SU-DHL-6 (cell line): ENCODE data around the gene ACCSL.

Experiments
- H2AFZ ChIP-seq: fragments of 200-600 bp; sonication (generic); 2 replicates; pipeline ENCODE4 v1.6.1; 2014; ENCODE audit warnings: low read depth, mild to moderate bottlenecking, moderate library complexity, mixed read lengths, antibody characterized with exemption, low read length; ENCODE audit not compliant: severe bottlenecking
- H3F3A ChIP-seq: fragments of 200-600 bp; shearing (Covaris generic); 2 replicates; pipeline ENCODE4 v1.6.0; 2016; ENCODE audit warnings: antibody characterized with exemption, mild to moderate bottlenecking; ENCODE audit not compliant: insufficient read depth
- H3K27ac ChIP-seq: fragments of 200-600 bp; sonication (generic); 2 replicates; pipeline ENCODE4 v1.5.1; 2016; ENCODE audit warnings: low read depth, mild to moderate bottlenecking, low read length, moderate library complexity, mixed read lengths
- H3K27me3 ChIP-seq: fragments of 200-600 bp; sonication (generic), shearing (Covaris generic); 2 replicates; pipeline ENCODE4 v1.6.0; 2014; ENCODE audit warnings: mild to moderate bottlenecking, low read length
- H3K36me3 ChIP-seq: fragments of 200-600 bp; sonication (generic); 2 replicates; pipeline ENCODE4 v1.6.1; 2014; ENCODE audit warnings: mild to moderate bottlenecking, low read length, mixed read lengths
- H3K4me2 ChIP-seq: fragments of 300-600, 200-600 bp; shearing (Covaris generic), sonication (generic); 2 replicates; pipeline ENCODE4 v1.6.0; 2014; ENCODE audit warnings: low read length, low read depth, mild to moderate bottlenecking; ENCODE audit not compliant: poor library complexity, severe bottlenecking
- H3K4me3 ChIP-seq: fragments of 200-600 bp; sonication (generic); 2 replicates; pipeline ENCODE4 v1.5.1; 2014; ENCODE audit warnings: antibody characterized with exemption, low read length, mild to moderate bottlenecking, mixed read lengths; ENCODE audit not compliant: insufficient read depth, poor library complexity, severe bottlenecking
- H3K79me2 ChIP-seq: fragments of 200-600 bp; sonication (generic); 2 replicates; pipeline ENCODE4 v1.6.1; 2014; ENCODE audit warnings: mild to moderate bottlenecking, low read length, moderate library complexity; ENCODE audit not compliant: insufficient read depth
- H3K9ac ChIP-seq: fragments of 200-600 bp; sonication (generic); 2 replicates; pipeline ENCODE4 v1.7.0; 2014; ENCODE audit warnings: mild to moderate bottlenecking, low read length
- H3K9me2 ChIP-seq: fragments of 200-600 bp; sonication (generic); replicated peaks from 2 replicates; pipeline ENCODE4 v1.6.1; 2014; ENCODE audit warnings: low read length; ENCODE audit not compliant: insufficient read depth
- H3K9me3 ChIP-seq: fragments of 200-600 bp; sonication (generic); 2 replicates; pipeline ENCODE4 v1.6.1; 2014; ENCODE audit warnings: low read length, mixed read lengths; ENCODE audit not compliant: insufficient read depth
- H4K20me1 ChIP-seq: fragments of 200-600 bp; sonication (generic); 2 replicates; pipeline ENCODE4 v1.6.1; 2014; ENCODE audit warnings: low read depth, mild to moderate bottlenecking, antibody characterized with exemption, low read length, moderate library complexity, mixed read lengths
- EZH2phosphoT487 ChIP-seq: fragments of 200-600 bp; sonication (generic), shearing (Covaris generic); conservative IDR thresholded peaks from 2 replicates; pipeline ENCODE4 v1.6.1; 2018; ENCODE audit warnings: mild to moderate bottlenecking, antibody characterized with exemption, low read length, moderate library complexity, mixed read lengths
- TF ChIP-seq, protein P1 (sequence below): fragments of 200-600 bp; sonication (generic); IDR thresholded peaks from one replicate; pipeline ENCODE4 v1.5.1; 2017; ENCODE audit warnings: antibody characterized with exemption, mild to moderate bottlenecking, low read length, moderate library complexity; ENCODE audit not compliant: insufficient read depth, poor library complexity, severe bottlenecking

The ACCSL gene

GRCh38 chr11:44065161-44065661 lies 17.4 kb downstream of the ACCSL start:
- Histone ChIP-seq H3K79me2 (no peaks in the 10 kb centered on the region), H3F3A (no peaks in the 10 kb centered on the region), H3K4me3 (peak overlapping the region; percentile 38), H3K9me2 (no peaks in the 10 kb centered on the region), H3K27ac (no peak overlapping the region), H3K9me3 (no peaks in the 10 kb centered on the region), H3K9ac (peak overlapping the region; percentile 52), H3K27me3 (no peaks in the 10 kb centered on the region), H3K4me2 (peak overlapping the region; percentile 58), H4K20me1 (no peaks in the 10 kb centered on the region), H2AFZ (peak overlapping the region; percentile 89), H3K36me3 (no peaks in the 10 kb centered on the region)
- TF ChIP-seq, protein P1, sequence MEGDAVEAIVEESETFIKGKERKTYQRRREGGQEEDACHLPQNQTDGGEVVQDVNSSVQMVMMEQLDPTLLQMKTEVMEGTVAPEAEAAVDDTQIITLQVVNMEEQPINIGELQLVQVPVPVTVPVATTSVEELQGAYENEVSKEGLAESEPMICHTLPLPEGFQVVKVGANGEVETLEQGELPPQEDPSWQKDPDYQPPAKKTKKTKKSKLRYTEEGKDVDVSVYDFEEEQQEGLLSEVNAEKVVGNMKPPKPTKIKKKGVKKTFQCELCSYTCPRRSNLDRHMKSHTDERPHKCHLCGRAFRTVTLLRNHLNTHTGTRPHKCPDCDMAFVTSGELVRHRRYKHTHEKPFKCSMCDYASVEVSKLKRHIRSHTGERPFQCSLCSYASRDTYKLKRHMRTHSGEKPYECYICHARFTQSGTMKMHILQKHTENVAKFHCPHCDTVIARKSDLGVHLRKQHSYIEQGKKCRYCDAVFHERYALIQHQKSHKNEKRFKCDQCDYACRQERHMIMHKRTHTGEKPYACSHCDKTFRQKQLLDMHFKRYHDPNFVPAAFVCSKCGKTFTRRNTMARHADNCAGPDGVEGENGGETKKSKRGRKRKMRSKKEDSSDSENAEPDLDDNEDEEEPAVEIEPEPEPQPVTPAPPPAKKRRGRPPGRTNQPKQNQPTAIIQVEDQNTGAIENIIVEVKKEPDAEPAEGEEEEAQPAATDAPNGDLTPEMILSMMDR: no peak
- TF ChIP-seq EZH2phosphoT487: no peak

DNA sequence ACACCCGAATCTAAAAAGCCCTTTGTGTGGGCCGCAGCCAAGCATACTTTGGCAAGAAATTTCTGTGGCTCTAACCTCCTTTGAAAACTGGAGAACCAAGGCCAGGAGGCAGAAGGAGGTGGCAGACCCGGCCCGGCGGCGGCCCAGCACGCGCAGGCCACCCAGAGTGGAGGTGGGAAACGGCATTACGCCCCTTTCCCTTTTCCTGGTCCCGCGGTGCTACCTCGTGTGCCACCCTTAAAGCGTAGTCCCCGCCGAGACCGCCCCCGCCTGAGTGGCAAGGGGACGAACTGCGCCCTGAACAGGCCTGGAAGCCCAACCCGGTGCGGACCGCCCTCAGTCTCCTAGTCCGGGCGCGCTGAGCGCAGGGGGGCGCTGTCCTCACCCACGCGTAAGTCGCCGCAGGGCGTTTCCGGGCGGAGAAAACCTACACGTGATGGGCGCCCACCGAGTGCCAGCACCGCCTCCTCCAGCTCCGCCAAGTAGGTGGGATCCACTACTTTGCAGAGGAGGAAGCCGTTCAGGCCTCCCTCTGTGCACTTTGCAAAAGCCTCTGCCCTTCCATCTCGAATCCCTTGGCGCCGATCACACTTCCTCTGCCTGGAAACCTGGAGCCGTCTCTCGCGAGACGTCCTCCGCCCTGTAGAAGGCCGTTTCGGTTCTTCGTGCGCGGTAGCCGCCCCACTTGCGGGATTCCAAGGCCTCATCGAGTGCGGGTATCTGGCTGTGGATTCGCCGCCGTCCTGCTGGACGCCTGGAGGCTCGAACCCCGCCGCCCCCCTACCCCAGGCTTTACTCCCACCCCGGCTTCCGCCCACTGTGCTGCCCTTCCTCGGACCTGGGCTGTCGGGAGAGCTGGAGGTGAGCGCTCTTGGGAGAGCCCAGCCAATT lies 18.3 kb downstream of the ACCSL start, which contains the start of gene ACCS:
Gene ACCS, plus strand, starts transcription at position 430 of the 891 bp plus-strand sequence. CDS start 1,358 bp downstream, outside the sequence.
- TF ChIP-seq, protein P1: no peak
- no peak for TF ChIP-seq EZH2phosphoT487
- Histone ChIP-seq H3K9me2 (no peaks in the 10 kb centered on the region), H3F3A (no peaks in the 10 kb centered on the region), H2AFZ (peak within 1 kb of the TSS; percentile 89), H4K20me1 (no peaks in the 10 kb centered on the region), H3K4me3 (peak within 1 kb of the TSS; percentile 53), H3K4me2 (peak within 1 kb of the TSS; percentile 58), H3K9ac (peak within 1 kb of the TSS; percentile 52), H3K27ac (no peak within 1 kb of the TSS), H3K79me2 (no peaks in the 10 kb centered on the region), H3K27me3 (no peaks in the 10 kb centered on the region), H3K9me3 (no peaks in the 10 kb centered on the region), H3K36me3 (no peaks in the 10 kb centered on the region)

DNA sequence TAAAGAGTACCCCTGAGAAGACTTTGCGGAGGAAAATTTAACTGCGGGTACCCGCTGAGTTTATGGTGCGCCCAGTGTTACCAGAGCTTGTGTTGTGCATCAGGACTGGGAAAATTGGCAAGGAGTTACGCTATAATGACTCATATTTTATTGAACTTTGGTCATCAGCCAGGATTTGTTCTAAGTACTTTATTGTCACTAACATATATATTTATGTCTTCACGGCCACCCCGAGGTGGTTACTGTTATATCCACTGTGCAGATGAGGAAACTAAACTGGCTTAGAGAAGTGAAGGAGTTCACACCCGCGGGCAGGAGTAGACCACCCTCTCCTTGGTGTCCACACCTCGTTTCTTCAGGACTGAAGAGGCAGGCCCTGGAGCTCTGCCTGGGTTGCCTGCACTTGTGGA lies 19.0 kb downstream of the ACCSL start:
- no peak for TF ChIP-seq EZH2phosphoT487
- TF ChIP-seq, protein P1: no peak
- H3K27ac ChIP-seq: no peak overlapping the region

More for the DNA sequence above, 19.0 kb downstream of the ACCSL start:
- peak overlapping the region; percentile 53 for H3K4me3 ChIP-seq
- H3K9me2 ChIP-seq: no peaks in the 10 kb centered on the region
- H3K79me2 ChIP-seq: no peaks in the 10 kb centered on the region
- H3K9ac ChIP-seq: peak overlapping the region; percentile 52
- peak overlapping the region; percentile 89 for H2AFZ ChIP-seq
- H3K4me2 ChIP-seq: peak overlapping the region; percentile 58
- H3K36me3 ChIP-seq: no peaks in the 10 kb centered on the region
- H3F3A ChIP-seq: no peaks in the 10 kb centered on the region
- H3K27me3 ChIP-seq: no peaks in the 10 kb centered on the region
- H4K20me1 ChIP-seq: no peaks in the 10 kb centered on the region
- H3K9me3 ChIP-seq: no peaks in the 10 kb centered on the region
